CD14-positive monocyte (primary cell): Measurements from ENCODE around the gene PIP5K1C. TPM values are rescaled to one million over a fixed set of nuclear protein-coding genes. Genes with fewer than 3 reads are reported as not detected.

ENCODE experiments used
- DNase-seq, 3 donors: peaks; one replicate each; pipeline ENCODE4 v3.0.0-alpha.2; 2011 to 2022
- H2AFZ ChIP-seq: 2 replicates; pipeline ENCODE4 v1.6.0; 2012; ENCODE audit warnings: mild to moderate bottlenecking, low read depth, low read length, inconsistent platforms; ENCODE audit not compliant: insufficient read depth, poor library complexity, severe bottlenecking
- H3K27ac ChIP-seq, 2 donors: 1 replicate in 1 of 2; 2 replicates in 1 of 2; pipeline ENCODE4 v1.5.1; 2012 to 2013; ENCODE audit warnings: low read length in 2 of 2, control low read depth in 1 of 2, inconsistent platforms in 1 of 2, low read depth in 1 of 2, mild to moderate bottlenecking in 1 of 2
- H3K27me3 ChIP-seq, 2 donors: one replicate each; pipeline versions ENCODE4 v1.6.0 to v1.6.1; 2011 to 2013; ENCODE audit warnings: low read length in 2 of 2; ENCODE audit not compliant: control insufficient read depth in 2 of 2, insufficient read depth in 2 of 2
- H3K36me3 ChIP-seq, 2 donors: replicated peaks in 1 of 2; 1 replicate in 1 of 2; 2 replicates in 1 of 2; pipeline versions ENCODE4 v1.5.1 to v1.6.1; 2012 to 2013; ENCODE audit warnings: low read length in 2 of 2, control low read depth in 1 of 2, inconsistent platforms in 1 of 2, mild to moderate bottlenecking in 1 of 2; ENCODE audit not compliant: insufficient read depth in 2 of 2, control insufficient read depth in 1 of 2
- H3K4me1 ChIP-seq, 2 donors: 1 replicate in 1 of 2; 2 replicates in 1 of 2; pipeline versions ENCODE4 v1.5.1 to v1.6.1; 2012 to 2013; ENCODE audit warnings: low read length in 2 of 2, control low read depth in 1 of 2, inconsistent platforms in 1 of 2, mild to moderate bottlenecking in 1 of 2, moderate library complexity in 1 of 2; ENCODE audit not compliant: insufficient read depth in 2 of 2, control insufficient read depth in 1 of 2
- H3K4me2 ChIP-seq: replicated peaks from 2 replicates; pipeline ENCODE3; 2012; ENCODE audit warnings: low read length, moderate library complexity, mild to moderate bottlenecking; ENCODE audit not compliant: poor library complexity, severe bottlenecking; ENCODE audit errors: extremely low read depth
- H3K4me3 ChIP-seq, 3 experiments: fragments of 200-600 bp in 1 of 3; sonication (generic) in 1 of 3; replicated peaks in 1 of 3; 1 replicate in 2 of 3; 2 replicates in 1 of 3; pipeline ENCODE4 v1.5.1; 2011 to 2013; ENCODE audit warnings: low read length in 3 of 3, mild to moderate bottlenecking in 3 of 3, control low read depth in 2 of 3, low read depth in 2 of 3, inconsistent platforms in 1 of 3, moderate library complexity in 1 of 3
- H3K79me2 ChIP-seq: 2 replicates; pipeline ENCODE4 v1.6.0; 2012; ENCODE audit warnings: mild to moderate bottlenecking, control low read depth, inconsistent platforms, low read length, moderate library complexity; ENCODE audit not compliant: insufficient read depth
- H3K9ac ChIP-seq: 2 replicates; pipeline ENCODE4 v1.6.0; 2017; ENCODE audit warnings: low read length, mild to moderate bottlenecking; ENCODE audit not compliant: insufficient read depth, poor library complexity, severe bottlenecking
- H3K9me3 ChIP-seq, 2 donors: replicated peaks in 1 of 2; 1 replicate in 1 of 2; 2 replicates in 1 of 2; pipeline versions ENCODE4 v1.5.1 to v1.6.1; 2012 to 2013; ENCODE audit warnings: low read length in 2 of 2, control low read depth in 1 of 2; ENCODE audit not compliant: control insufficient read depth in 1 of 2, insufficient read depth in 1 of 2
- H4K20me1 ChIP-seq: 2 replicates; pipeline ENCODE4 v1.6.0; 2012; ENCODE audit warnings: mild to moderate bottlenecking, low read length, control low read depth, moderate library complexity; ENCODE audit not compliant: insufficient read depth
- H3K27ac Mint-ChIP-seq, 7 donors: one replicate each; pipeline ENCODE4 v1.8.0; 2020; ENCODE audit warnings: mild to moderate bottlenecking in 7 of 7, mixed read lengths in 7 of 7, moderate library complexity in 6 of 7, inconsistent platforms in 2 of 7
- H3K27me3 Mint-ChIP-seq, 3 donors: one replicate each; pipeline ENCODE4 v1.8.0; 2021 to 2022; ENCODE audit warnings: low read depth in 3 of 3, mild to moderate bottlenecking in 3 of 3, mixed read lengths in 3 of 3, moderate library complexity in 3 of 3, inconsistent platforms in 1 of 3
- H3K36me3 Mint-ChIP-seq, 2 donors: one replicate each; pipeline ENCODE4 v1.8.0; 2020; ENCODE audit warnings: mixed read lengths in 2 of 2, inconsistent platforms in 1 of 2, mild to moderate bottlenecking in 1 of 2
- H3K4me1 Mint-ChIP-seq: one replicate; pipeline ENCODE4 v1.8.0; 2020; ENCODE audit warnings: mild to moderate bottlenecking, mixed read lengths
- H3K4me3 Mint-ChIP-seq, 2 donors: one replicate each; pipeline ENCODE4 v1.8.0; 2020; ENCODE audit warnings: mild to moderate bottlenecking in 2 of 2, mixed read lengths in 2 of 2, moderate library complexity in 1 of 2
- H3K9me3 Mint-ChIP-seq, 7 donors: one replicate each; pipeline ENCODE4 v1.8.0; 2020 to 2022; ENCODE audit warnings: mixed read lengths in 7 of 7, mild to moderate bottlenecking in 6 of 7, moderate library complexity in 6 of 7, inconsistent platforms in 2 of 7
- WGBS: methylation state at CpG from one replicate; pipeline ENCODE4 v1.1.5; 2013; ENCODE audit warnings: missing lambda C conversion rate; ENCODE audit not compliant: insufficient coverage; 5-methylcytosine and 5-hydroxymethylcytosine counted together
- intact Hi-C, 2 donors: fragments of 100-400 bp; cut with micrococcal nuclease; formaldehyde crosslinking; loops; one replicate each; pipeline versions ENCODE4 v1.15.0 to v1.15.1; 2023
- polyA plus RNA-seq, 3 donors: library from polyadenylated mRNA; depleted of rRNA in 1 of 3; unstranded in 2 of 3; stranded (reverse) in 1 of 3; fragments of 300-500 nt in 2 of 3; fragments of >200 nt in 1 of 3; fragmentation: Illumina TruSeq in 2 of 3; gene quantifications; 1 replicate in 2 of 3; 2 replicates in 1 of 3; pipeline ENCODE4 v1.2.3, GENCODE V29; 2012 to 2021
- TF ChIP-seq, protein P1 (sequence below): fragments of 200-600 bp; IDR thresholded peaks from one replicate; pipeline ENCODE4 v1.8.0; 2022; ENCODE audit warnings: antibody characterized with exemption, mild to moderate bottlenecking

PIP5K1C gene
- polyA plus RNA-seq, 3 donors, result 6.5 to 19.5 (median 10.1) TPM

DNA sequence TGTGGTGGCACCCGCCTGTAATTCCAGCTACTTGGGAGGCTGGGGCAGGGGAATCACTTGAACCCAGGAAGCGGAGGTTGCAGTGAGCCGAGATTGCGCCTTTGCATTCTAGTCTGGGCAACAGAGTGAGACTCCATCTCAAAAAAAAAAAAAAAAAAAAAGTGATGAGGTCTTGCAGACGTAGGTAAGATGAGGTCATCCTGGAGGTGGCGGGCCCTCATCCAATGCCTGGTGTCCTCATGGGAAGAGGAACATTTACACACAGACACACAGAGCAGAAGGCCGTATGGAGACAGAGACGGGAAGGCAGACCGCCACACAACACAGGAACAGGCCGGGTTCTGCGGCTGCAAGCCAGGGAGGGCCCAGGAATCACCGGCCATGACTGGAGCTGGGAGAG, 78.0 kb downstream of the PIP5K1C start:
- no peak overlapping the region for H3K4me3 Mint-ChIP-seq
- H3K9ac ChIP-seq, result no peak overlapping the region
- no peaks in the 10 kb centered on the region for H3K27me3 Mint-ChIP-seq

DNA sequence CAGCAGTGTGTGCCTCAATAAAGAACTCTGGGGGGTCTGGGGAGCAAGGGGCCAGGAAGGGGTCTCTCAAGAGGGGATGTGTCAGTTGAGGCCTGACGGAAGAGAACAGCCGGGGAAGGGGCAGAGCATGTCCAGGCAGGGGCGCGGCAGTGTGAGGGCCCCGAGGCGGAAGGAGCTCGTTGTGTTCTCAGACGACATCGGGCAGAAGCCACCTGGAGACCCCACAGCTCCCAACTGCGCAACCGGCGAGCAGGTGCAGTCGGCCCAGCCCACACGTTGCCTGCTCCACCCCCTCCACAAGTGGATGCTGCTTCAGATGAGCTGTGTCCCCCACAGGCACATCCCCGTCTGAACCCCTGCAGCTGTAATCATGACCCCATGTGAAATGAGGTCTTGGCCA, 78.6 kb downstream of the PIP5K1C start:
- peaks cover 39 to 52% of the 10 kb centered on the region in 2 donors for H3K36me3 ChIP-seq
- peaks cover 27% of the 10 kb centered on the region for H3K79me2 ChIP-seq
- no peak overlapping the region for H3K27ac ChIP-seq
- H2AFZ ChIP-seq, result no peak overlapping the region
- no peaks in the 10 kb centered on the region for H3K27me3 ChIP-seq
- H3K4me3 ChIP-seq, result no peak overlapping the region
- no peak overlapping the region for H3K4me2 ChIP-seq
- intact Hi-C loops, result no loop called here
- Mint-ChIP-seq H3K36me3 (peaks cover 31 to 57% of the 10 kb centered on the region in 2 donors), H3K27me3 (no peaks in the 10 kb centered on the region), H3K4me1 (peaks cover 30% of the 10 kb centered on the region), H3K27ac (no peak overlapping the region), H3K4me3 (no peak overlapping the region), H3K9me3 (no peaks in the 10 kb centered on the region)
- peaks cover 34% of the 10 kb centered on the region for H4K20me1 ChIP-seq
- H3K9ac ChIP-seq, result no peak overlapping the region
- peaks cover 13 to 25% of the 10 kb centered on the region in 2 donors for H3K4me1 ChIP-seq
- TF ChIP-seq, protein P1, sequence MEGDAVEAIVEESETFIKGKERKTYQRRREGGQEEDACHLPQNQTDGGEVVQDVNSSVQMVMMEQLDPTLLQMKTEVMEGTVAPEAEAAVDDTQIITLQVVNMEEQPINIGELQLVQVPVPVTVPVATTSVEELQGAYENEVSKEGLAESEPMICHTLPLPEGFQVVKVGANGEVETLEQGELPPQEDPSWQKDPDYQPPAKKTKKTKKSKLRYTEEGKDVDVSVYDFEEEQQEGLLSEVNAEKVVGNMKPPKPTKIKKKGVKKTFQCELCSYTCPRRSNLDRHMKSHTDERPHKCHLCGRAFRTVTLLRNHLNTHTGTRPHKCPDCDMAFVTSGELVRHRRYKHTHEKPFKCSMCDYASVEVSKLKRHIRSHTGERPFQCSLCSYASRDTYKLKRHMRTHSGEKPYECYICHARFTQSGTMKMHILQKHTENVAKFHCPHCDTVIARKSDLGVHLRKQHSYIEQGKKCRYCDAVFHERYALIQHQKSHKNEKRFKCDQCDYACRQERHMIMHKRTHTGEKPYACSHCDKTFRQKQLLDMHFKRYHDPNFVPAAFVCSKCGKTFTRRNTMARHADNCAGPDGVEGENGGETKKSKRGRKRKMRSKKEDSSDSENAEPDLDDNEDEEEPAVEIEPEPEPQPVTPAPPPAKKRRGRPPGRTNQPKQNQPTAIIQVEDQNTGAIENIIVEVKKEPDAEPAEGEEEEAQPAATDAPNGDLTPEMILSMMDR, result no peak
- DNase-seq, result no peak
- no peaks in the 10 kb centered on the region for H3K9me3 ChIP-seq
- 85% methylated on average over 7 of the region's 15 CpGs for WGBS

More for the DNA sequence above, 78.0 kb downstream of the PIP5K1C start:
- intact Hi-C loops, result no loop called here
- no peak overlapping the region for H3K4me2 ChIP-seq
- H3K27ac ChIP-seq, result no peak overlapping the region
- H3K27me3 ChIP-seq, result no peaks in the 10 kb centered on the region
- no peak overlapping the region for H3K4me3 ChIP-seq
- H3K36me3 ChIP-seq, result peaks cover 37 to 52% of the 10 kb centered on the region in 2 donors
- 93% methylated on average over 3 of the region's 12 CpGs for whole genome bisulfite sequencing
- H3K9me3 ChIP-seq, result no peaks in the 10 kb centered on the region
- no peak for DNase-seq
- peaks cover 27% of the 10 kb centered on the region for H3K79me2 ChIP-seq
- peak overlapping the region in 2 of 7 donors; percentile 13 to 50 for H3K27ac Mint-ChIP-seq
- TF ChIP-seq, protein P1, result no peak
- no peaks in the 10 kb centered on the region for H3K9me3 Mint-ChIP-seq
- H3K36me3 Mint-ChIP-seq, result peaks cover 27 to 51% of the 10 kb centered on the region in 2 donors
- H4K20me1 ChIP-seq, result peaks cover 34% of the 10 kb centered on the region
- peaks cover 14 to 28% of the 10 kb centered on the region in 2 donors for H3K4me1 ChIP-seq
- H3K4me1 Mint-ChIP-seq, result peaks cover 30% of the 10 kb centered on the region
- H2AFZ ChIP-seq, result no peak overlapping the region
